CD14-positive monocyte (primary cell): ENCODE results near the gene GRIK2. TPM values are rescaled to one million over a fixed set of nuclear protein-coding genes. Genes with fewer than 3 reads are reported as not detected.

Experiments used
- DNase-seq, 3 donors: peaks; one replicate each; pipeline ENCODE4 v3.0.0-alpha.2; 2011 to 2022
- H2AFZ ChIP-seq: 2 replicates; pipeline ENCODE4 v1.6.0; 2012; ENCODE audit warnings: mild to moderate bottlenecking, low read depth, low read length, inconsistent platforms; ENCODE audit not compliant: insufficient read depth, poor library complexity, severe bottlenecking
- H3K27ac ChIP-seq, 2 donors: 1 replicate in 1 of 2; 2 replicates in 1 of 2; pipeline ENCODE4 v1.5.1; 2012 to 2013; ENCODE audit warnings: low read length in 2 of 2, control low read depth in 1 of 2, inconsistent platforms in 1 of 2, low read depth in 1 of 2, mild to moderate bottlenecking in 1 of 2
- H3K27me3 ChIP-seq, 2 donors: one replicate each; pipeline versions ENCODE4 v1.6.0 to v1.6.1; 2011 to 2013; ENCODE audit warnings: low read length in 2 of 2; ENCODE audit not compliant: control insufficient read depth in 2 of 2, insufficient read depth in 2 of 2
- H3K36me3 ChIP-seq, 2 donors: replicated peaks in 1 of 2; 1 replicate in 1 of 2; 2 replicates in 1 of 2; pipeline versions ENCODE4 v1.5.1 to v1.6.1; 2012 to 2013; ENCODE audit warnings: low read length in 2 of 2, control low read depth in 1 of 2, inconsistent platforms in 1 of 2, mild to moderate bottlenecking in 1 of 2; ENCODE audit not compliant: insufficient read depth in 2 of 2, control insufficient read depth in 1 of 2
- H3K4me1 ChIP-seq, 2 donors: 1 replicate in 1 of 2; 2 replicates in 1 of 2; pipeline versions ENCODE4 v1.5.1 to v1.6.1; 2012 to 2013; ENCODE audit warnings: low read length in 2 of 2, control low read depth in 1 of 2, inconsistent platforms in 1 of 2, mild to moderate bottlenecking in 1 of 2, moderate library complexity in 1 of 2; ENCODE audit not compliant: insufficient read depth in 2 of 2, control insufficient read depth in 1 of 2
- H3K4me2 ChIP-seq: replicated peaks from 2 replicates; pipeline ENCODE3; 2012; ENCODE audit warnings: low read length, moderate library complexity, mild to moderate bottlenecking; ENCODE audit not compliant: poor library complexity, severe bottlenecking; ENCODE audit errors: extremely low read depth
- H3K4me3 ChIP-seq, 3 experiments: fragments of 200-600 bp in 1 of 3; sonication (generic) in 1 of 3; replicated peaks in 1 of 3; 1 replicate in 2 of 3; 2 replicates in 1 of 3; pipeline ENCODE4 v1.5.1; 2011 to 2013; ENCODE audit warnings: low read length in 3 of 3, mild to moderate bottlenecking in 3 of 3, control low read depth in 2 of 3, low read depth in 2 of 3, inconsistent platforms in 1 of 3, moderate library complexity in 1 of 3
- H3K79me2 ChIP-seq: 2 replicates; pipeline ENCODE4 v1.6.0; 2012; ENCODE audit warnings: mild to moderate bottlenecking, control low read depth, inconsistent platforms, low read length, moderate library complexity; ENCODE audit not compliant: insufficient read depth
- H3K9ac ChIP-seq: 2 replicates; pipeline ENCODE4 v1.6.0; 2017; ENCODE audit warnings: low read length, mild to moderate bottlenecking; ENCODE audit not compliant: insufficient read depth, poor library complexity, severe bottlenecking
- H3K9me3 ChIP-seq, 2 donors: replicated peaks in 1 of 2; 1 replicate in 1 of 2; 2 replicates in 1 of 2; pipeline versions ENCODE4 v1.5.1 to v1.6.1; 2012 to 2013; ENCODE audit warnings: low read length in 2 of 2, control low read depth in 1 of 2; ENCODE audit not compliant: control insufficient read depth in 1 of 2, insufficient read depth in 1 of 2
- H4K20me1 ChIP-seq: 2 replicates; pipeline ENCODE4 v1.6.0; 2012; ENCODE audit warnings: mild to moderate bottlenecking, low read length, control low read depth, moderate library complexity; ENCODE audit not compliant: insufficient read depth
- H3K27ac Mint-ChIP-seq, 7 donors: one replicate each; pipeline ENCODE4 v1.8.0; 2020; ENCODE audit warnings: mild to moderate bottlenecking in 7 of 7, mixed read lengths in 7 of 7, moderate library complexity in 6 of 7, inconsistent platforms in 2 of 7
- H3K27me3 Mint-ChIP-seq, 3 donors: one replicate each; pipeline ENCODE4 v1.8.0; 2021 to 2022; ENCODE audit warnings: low read depth in 3 of 3, mild to moderate bottlenecking in 3 of 3, mixed read lengths in 3 of 3, moderate library complexity in 3 of 3, inconsistent platforms in 1 of 3
- H3K36me3 Mint-ChIP-seq, 2 donors: one replicate each; pipeline ENCODE4 v1.8.0; 2020; ENCODE audit warnings: mixed read lengths in 2 of 2, inconsistent platforms in 1 of 2, mild to moderate bottlenecking in 1 of 2
- H3K4me1 Mint-ChIP-seq: one replicate; pipeline ENCODE4 v1.8.0; 2020; ENCODE audit warnings: mild to moderate bottlenecking, mixed read lengths
- H3K4me3 Mint-ChIP-seq, 2 donors: one replicate each; pipeline ENCODE4 v1.8.0; 2020; ENCODE audit warnings: mild to moderate bottlenecking in 2 of 2, mixed read lengths in 2 of 2, moderate library complexity in 1 of 2
- H3K9me3 Mint-ChIP-seq, 7 donors: one replicate each; pipeline ENCODE4 v1.8.0; 2020 to 2022; ENCODE audit warnings: mixed read lengths in 7 of 7, mild to moderate bottlenecking in 6 of 7, moderate library complexity in 6 of 7, inconsistent platforms in 2 of 7
- CTCF ChIP-seq: fragments of 200-600 bp; IDR thresholded peaks from one replicate; pipeline ENCODE4 v1.8.0; 2022; ENCODE audit warnings: antibody characterized with exemption, mild to moderate bottlenecking
- WGBS: methylation state at CpG from one replicate; pipeline ENCODE4 v1.1.5; 2013; ENCODE audit warnings: missing lambda C conversion rate; ENCODE audit not compliant: insufficient coverage; 5-methylcytosine and 5-hydroxymethylcytosine counted together
- intact Hi-C, 2 donors: fragments of 100-400 bp; cut with micrococcal nuclease; formaldehyde crosslinking; loops; one replicate each; pipeline versions ENCODE4 v1.15.0 to v1.15.1; 2023
- polyA plus RNA-seq, 3 donors: library from polyadenylated mRNA; depleted of rRNA in 1 of 3; unstranded in 2 of 3; stranded (reverse) in 1 of 3; fragments of 300-500 nt in 2 of 3; fragments of >200 nt in 1 of 3; fragmentation: Illumina TruSeq in 2 of 3; gene quantifications; 1 replicate in 2 of 3; 2 replicates in 1 of 3; pipeline ENCODE4 v1.2.3, GENCODE V29; 2012 to 2021

GRIK2 gene
- polyA plus RNA-seq, 3 donors, result not detected

GRCh38 chr6:101826678-101827077, 433.2 kb downstream of the GRIK2 start:
- peaks cover 0 to 13% (median 8%) of the 10 kb centered on the region in 7 donors for H3K9me3 Mint-ChIP-seq
- whole genome bisulfite sequencing, result 80% methylated on average over 1 of the region's 3 CpGs
- no peak overlapping the region for H3K9ac ChIP-seq

GRCh38 chr6:101830501-101831031, 437.1 kb downstream of the GRIK2 start:
- no peaks in the 10 kb centered on the region for H3K27me3 ChIP-seq

More at GRCh38 chr6:101826678-101827077, 433.2 kb downstream of the GRIK2 start:
- Histone ChIP-seq H4K20me1 (no peaks in the 10 kb centered on the region), H3K27ac (no peak overlapping the region), H3K4me2 (no peak overlapping the region), H3K36me3 (no peaks in the 10 kb centered on the region), H3K4me1 (no peaks in the 10 kb centered on the region), H2AFZ (no peak overlapping the region), H3K79me2 (no peaks in the 10 kb centered on the region), H3K9me3 (peaks cover 4 to 6% of the 10 kb centered on the region in 2 donors), H3K4me3 (no peak overlapping the region), H3K27me3 (no peaks in the 10 kb centered on the region)
- H3K36me3 Mint-ChIP-seq, result no peaks in the 10 kb centered on the region
- peaks cover 0 to 4% (median 0%) of the 10 kb centered on the region in 3 donors for H3K27me3 Mint-ChIP-seq
- DNase-seq, result no peak
- no peaks in the 10 kb centered on the region for H3K4me1 Mint-ChIP-seq
- H3K4me3 Mint-ChIP-seq, result no peak overlapping the region
- TF ChIP-seq CTCF, result no peak
- H3K27ac Mint-ChIP-seq, result no peak overlapping the region
- intact Hi-C loops, result no loop called here

More at GRCh38 chr6:101830501-101831031, 437.1 kb downstream of the GRIK2 start:
- H3K27ac Mint-ChIP-seq, result no peak overlapping the region
- Histone ChIP-seq H3K27ac (no peak overlapping the region), H3K4me1 (no peaks in the 10 kb centered on the region), H3K79me2 (no peaks in the 10 kb centered on the region), H3K9me3 (peaks cover 0 to 6% of the 10 kb centered on the region in 2 donors), H3K36me3 (no peaks in the 10 kb centered on the region), H2AFZ (no peak overlapping the region), H3K4me2 (no peak overlapping the region), H4K20me1 (no peaks in the 10 kb centered on the region), H3K9ac (no peak overlapping the region), H3K4me3 (no peak overlapping the region)
- DNase-seq, result no peak
- H3K4me3 Mint-ChIP-seq, result no peak overlapping the region
- peaks cover 0 to 16% (median 8%) of the 10 kb centered on the region in 7 donors for H3K9me3 Mint-ChIP-seq
- intact Hi-C loops, result no loop called here
- peaks cover 0 to 3% (median 0%) of the 10 kb centered on the region in 3 donors for H3K27me3 Mint-ChIP-seq
- no peaks in the 10 kb centered on the region for H3K36me3 Mint-ChIP-seq
- no peaks in the 10 kb centered on the region for H3K4me1 Mint-ChIP-seq
- TF ChIP-seq CTCF, result no peak
